A549 (cell line): ENCODE data around the gene ZNF443.
"Not testable (repeated sequence)": the region's sequence is repeated elsewhere in the genome, so short reads cannot be mapped to it uniquely, and the experiment has no call there.

Experiments used
- CBX2 ChIP-seq: fragments of 200-600 bp; sonication (generic); IDR thresholded peaks from 2 replicates; pipeline ENCODE4 v1.6.1; 2016; ENCODE audit warnings: low read depth, mild to moderate bottlenecking, borderline replicate concordance
- CTCF ChIP-seq: fragments of >200 bp; sonication (Bioruptor Twin); formaldehyde crosslinking; IDR thresholded peaks from 3 replicates; pipeline ENCODE4 v1.5.1; 2016
- MAX ChIP-seq: IDR thresholded peaks from 2 replicates; pipeline ENCODE4 v1.6.1; 2012
- MAZ ChIP-seq: fragments of 150-350 bp; IDR thresholded peaks from 2 replicates; pipeline ENCODE4 v1.6.1; 2014; ENCODE audit warnings: antibody characterized with exemption, low read depth, low read length, borderline replicate concordance
- POLR2A ChIP-seq: IDR thresholded peaks from 2 replicates; pipeline ENCODE4 v1.6.1; 2012; ENCODE audit warnings: mild to moderate bottlenecking, low read length
- ZFP36 ChIP-seq: fragments of 450-650 bp; IDR thresholded peaks from 2 replicates; pipeline ENCODE4 v1.6.1; 2014; ENCODE audit warnings: borderline replicate concordance; ENCODE audit not compliant: partially characterized antibody

GRCh38 chr19:12464139-12464538 is 23.3 kb upstream of the ZNF443 start:
- TF ChIP-seq POLR2A, CTCF, MAZ, ZFP36, MAX, CBX2: not testable (repeated sequence)
